H54 (cell line): Measurements from ENCODE around the gene PLAGL1.

ENCODE experiments used
- DNase-seq: peaks from one replicate; pipeline ENCODE4 v3.0.0; 2011; ENCODE audit warnings: low spot score, mixed read lengths; ENCODE audit not compliant: insufficient read length
- FAIRE-seq: peaks from 3 replicates; lab custom pipeline; 2011; peaks lifted over from hg19 to GRCh38; lab: Jason Lieb, UNC
- POLR2A ChIP-seq: IDR thresholded peaks from 2 replicates; pipeline ENCODE4 v1.6.1; 2011; ENCODE audit warnings: low read depth, mild to moderate bottlenecking, low read length

Gene PLAGL1

DNA sequence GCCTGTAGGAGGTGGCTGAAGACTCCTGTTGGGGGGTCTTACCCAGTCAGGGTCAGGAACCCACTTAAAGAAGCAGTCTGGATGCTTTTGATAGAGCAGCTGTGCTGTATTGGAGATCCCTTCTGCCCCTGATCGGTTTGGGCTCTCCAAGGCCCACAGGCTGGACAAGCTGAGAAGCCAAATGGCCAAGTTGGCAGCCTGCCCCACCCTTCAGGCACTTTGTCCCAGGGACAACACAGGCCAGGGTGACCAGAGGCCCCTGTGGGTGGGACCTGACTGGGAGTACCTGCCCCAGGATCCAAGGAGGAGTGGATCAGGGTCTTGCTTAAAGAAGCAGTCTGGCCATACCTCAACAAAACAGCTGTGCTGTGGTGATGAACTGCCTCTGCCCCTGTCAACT, 95.4 kb downstream of the PLAGL1 start:
- DNase-seq (no peak), FAIRE-seq (no peak)
- TF ChIP-seq POLR2A = no peak

GRCh38 chr6:143911028-143911427, 97.0 kb downstream of the PLAGL1 start:
- no peak for DNase-seq
- FAIRE-seq = no peak
- no peak for TF ChIP-seq POLR2A

- FAIRE-seq (no peak), DNase-seq (no peak)
- TF ChIP-seq POLR2A = no peak
These were observed 105.2 kb downstream of the PLAGL1 start for GRCh38 chr6:143902827-143903226.

DNA sequence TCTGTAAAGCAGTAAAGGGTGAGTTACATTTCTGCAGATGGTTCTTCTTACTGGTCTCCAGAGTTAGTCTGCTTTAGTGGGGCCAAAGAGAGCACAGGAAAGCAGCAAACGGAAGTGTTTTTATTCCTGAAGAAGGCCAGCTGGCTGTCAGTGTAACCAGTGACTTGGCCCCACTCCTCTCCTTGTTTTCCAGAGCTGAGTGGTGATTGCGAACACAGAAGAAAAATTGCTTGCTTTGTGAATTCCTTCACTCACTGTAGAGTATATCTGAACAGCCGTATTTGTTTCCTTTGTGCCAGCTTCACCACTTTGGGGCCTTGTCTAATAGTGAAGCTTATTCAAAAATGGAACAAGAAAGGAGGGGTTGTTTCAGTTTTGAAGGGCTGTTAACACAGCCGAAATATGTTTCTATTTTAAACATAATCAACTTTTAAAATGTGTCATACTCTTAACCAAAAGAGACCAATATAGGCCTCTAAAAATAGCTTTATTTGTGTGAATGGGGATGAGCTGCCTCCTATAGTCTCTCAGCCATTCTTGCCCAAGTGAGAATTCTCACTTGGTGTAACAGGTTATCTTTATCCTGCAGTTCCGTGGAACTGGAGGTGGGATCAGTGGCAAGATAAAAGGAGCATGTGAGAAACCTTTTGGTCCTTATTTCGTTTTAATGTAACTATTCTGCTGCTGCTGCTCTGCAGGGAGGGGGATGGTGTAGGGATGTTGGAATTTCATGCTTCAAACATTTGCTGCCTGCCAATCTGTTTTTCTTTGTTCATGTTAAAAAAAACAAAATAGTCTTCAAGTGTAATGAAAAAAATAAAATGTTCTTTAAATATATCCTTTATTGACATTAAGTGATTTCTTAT, 105.9 kb downstream of the PLAGL1 start:
- DNase-seq = no peak
- no peak for FAIRE-seq
- TF ChIP-seq POLR2A = no peak

- no peak for TF ChIP-seq POLR2A
These were observed 107.7 kb downstream of the PLAGL1 start for GRCh38 chr6:143900358-143900757.

GRCh38 chr6:143896126-143896860, 111.8 kb downstream of the PLAGL1 start:
- DNase-seq = no peak
- FAIRE-seq = no peak
- TF ChIP-seq POLR2A = no peak

More at GRCh38 chr6:143900358-143900757, 107.7 kb downstream of the PLAGL1 start:
- FAIRE-seq (no peak), DNase-seq (no peak)

DNA sequence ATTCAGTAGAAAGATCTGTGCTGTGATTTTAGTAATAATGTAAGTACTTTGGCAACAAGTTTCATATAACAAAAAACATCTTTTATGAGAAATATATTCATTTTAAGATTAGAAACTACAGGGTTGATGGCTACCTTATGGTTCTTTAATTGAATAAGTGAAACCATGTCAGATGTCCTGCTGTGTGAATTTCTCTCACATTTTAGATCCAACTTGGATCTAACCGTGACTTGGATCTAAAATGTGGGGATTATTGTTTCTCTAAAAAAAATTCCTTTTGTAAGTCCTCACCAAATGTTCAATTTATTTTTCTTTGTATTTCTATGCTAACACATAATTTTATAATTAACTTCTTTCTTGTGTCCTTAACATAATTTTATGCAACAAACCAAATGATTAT, 113.4 kb downstream of the PLAGL1 start:
- DNase-seq (no peak), FAIRE-seq (no peak)
- TF ChIP-seq POLR2A = no peak
